GM06990 (cell line): Measurements from ENCODE around the gene RALGAPA2.

Experiments used
- DNase-seq: peaks from one replicate; pipeline ENCODE4 v3.0.0-alpha.2; 2011; ENCODE audit not compliant: insufficient read length; ENCODE audit errors: extremely low read depth
- H3K27me3 ChIP-seq: replicated peaks from 2 replicates; pipeline ENCODE4 v1.6.0; 2011; ENCODE audit warnings: low read length; ENCODE audit not compliant: control insufficient read depth, insufficient read depth
- H3K36me3 ChIP-seq: 2 replicates; pipeline ENCODE4 v1.5.1; 2011; ENCODE audit warnings: low read length; ENCODE audit not compliant: control insufficient read depth, insufficient read depth
- H3K4me3 ChIP-seq: replicated peaks from 2 replicates; pipeline ENCODE4 v1.5.1; 2011; ENCODE audit warnings: low read depth, mild to moderate bottlenecking, control low read depth, low read length
- CTCF ChIP-seq: IDR thresholded peaks from 2 replicates; pipeline ENCODE4 v1.5.1; 2011; ENCODE audit warnings: low read length, control low read depth, mild to moderate bottlenecking, inconsistent platforms; ENCODE audit not compliant: insufficient read depth, poor library complexity, severe bottlenecking

Gene RALGAPA2

GRCh38 chr20:20733943-20734342 is 21.5 kb upstream of the RALGAPA2 start:
- DNase-seq = no peak
- H3K36me3 ChIP-seq = no peaks in the 10 kb centered on the region
- H3K27me3 ChIP-seq = no peaks in the 10 kb centered on the region
- no peak overlapping the region for H3K4me3 ChIP-seq
- TF ChIP-seq CTCF = no peak

- H3K4me3 ChIP-seq = no peak overlapping the region
- no peak for DNase-seq
- H3K36me3 ChIP-seq = no peaks in the 10 kb centered on the region
- TF ChIP-seq CTCF = no peak
- H3K27me3 ChIP-seq = no peaks in the 10 kb centered on the region
Measured at GRCh38 chr20:20732641-20733040, 20.2 kb upstream of the RALGAPA2 start.

GRCh38 chr20:20731945-20732296 is 19.5 kb upstream of the RALGAPA2 start:
- Histone ChIP-seq H3K36me3 (no peaks in the 10 kb centered on the region), H3K4me3 (no peak overlapping the region), H3K27me3 (no peaks in the 10 kb centered on the region)
- TF ChIP-seq CTCF = no peak
- DNase-seq = no peak

GRCh38 chr20:20731000-20731944 is 18.8 kb upstream of the RALGAPA2 start:
- TF ChIP-seq CTCF = no peak
- no peaks in the 10 kb centered on the region for H3K36me3 ChIP-seq
- H3K27me3 ChIP-seq = no peaks in the 10 kb centered on the region
- DNase-seq = no peak
- no peak overlapping the region for H3K4me3 ChIP-seq

- Histone ChIP-seq H3K27me3 (no peaks in the 10 kb centered on the region), H3K4me3 (no peak overlapping the region), H3K36me3 (no peaks in the 10 kb centered on the region)
- DNase-seq = no peak
- no peak for TF ChIP-seq CTCF
Measured at GRCh38 chr20:20729563-20729962, 17.1 kb upstream of the RALGAPA2 start.
